A549 (cell line): ENCODE data around the gene DCAF10. TPM values are rescaled to one million over a fixed set of nuclear protein-coding genes. Genes with fewer than 3 reads are reported as not detected.
A peak's percentile ranks its signal among the peaks of the same experiment; 100 is the strongest.

Experiments used
- ATAC-seq, 2 experiments: fragments of 200-7000 bp in 1 of 2; fragments of >200 bp in 1 of 2; cut with Nextera tagmentation in 1 of 2; cut with Tn5 transposase in 1 of 2; 3 replicates each; pipeline versions ENCODE4 v1.8.0 to v1.9.1; 2018 to 2020; ENCODE audit warnings: mild to moderate bottlenecking in 1 of 2, moderate library complexity in 1 of 2
- CTCF ChIA-PET: fragments of 300-600 bp; sonication (Branson Sonifier 250); formaldehyde crosslinking; extraction: SDS; loops from one replicate; lab custom pipeline; 2021; ENCODE audit warnings: antibody characterized with exemption, inconsistent platforms; lab: Yijun Ruan, JAX
- POLR2A ChIA-PET: fragments of 350-600 bp; formaldehyde crosslinking; extraction: SDS; loops from one replicate; lab custom pipeline; 2021; ENCODE audit warnings: antibody characterized with exemption, inconsistent platforms; lab: Yijun Ruan, JAX
- DNase-seq, 2 experiments: peaks; one replicate each; pipeline versions ENCODE4 v3.0.0 to v3.0.0-alpha.2; 2011 to 2016; ENCODE audit warnings: low read depth in 1 of 2, low spot score in 1 of 2
- FAIRE-seq: peaks from 2 replicates; lab custom pipeline; 2011; peaks lifted over from hg19 to GRCh38; lab: Jason Lieb, UNC
- H3K27ac ChIP-seq, 2 experiments: fragments of >200 bp; sonication (Bioruptor Twin); formaldehyde crosslinking; 3 replicates each; pipeline ENCODE4 v1.5.1; 2016 to 2017
- H3K4me1 ChIP-seq: fragments of >200 bp; sonication (Bioruptor Twin); formaldehyde crosslinking; 3 replicates; pipeline ENCODE4 v1.6.1; 2016
- H3K4me2 ChIP-seq: fragments of >200 bp; sonication (Bioruptor Twin); formaldehyde crosslinking; 3 replicates; pipeline ENCODE4 v1.6.1; 2016
- H3K4me3 ChIP-seq: fragments of >200 bp; sonication (Bioruptor Twin); formaldehyde crosslinking; 3 replicates; pipeline ENCODE4 v1.5.1; 2016
- H3K9me3 ChIP-seq: fragments of >200 bp; sonication (Bioruptor Twin); formaldehyde crosslinking; 3 replicates; pipeline ENCODE4 v1.6.1; 2016
- CBX2 ChIP-seq: fragments of 200-600 bp; sonication (generic); IDR thresholded peaks from 2 replicates; pipeline ENCODE4 v1.6.1; 2016; ENCODE audit warnings: low read depth, mild to moderate bottlenecking, borderline replicate concordance
- CBX8 ChIP-seq: fragments of 200-600 bp; sonication (generic); IDR thresholded peaks from 2 replicates; pipeline ENCODE4 v1.6.1; 2016
- CEBPB ChIP-seq, 2 experiments: fragments of >200 bp in 1 of 2; sonication (Bioruptor Twin) in 1 of 2; formaldehyde crosslinking in 1 of 2; IDR thresholded peaks; 2 replicates each; pipeline ENCODE4 v1.6.1; 2012 to 2016
- CHD2 ChIP-seq: fragments of 150-350 bp; IDR thresholded peaks from 2 replicates; pipeline ENCODE4 v1.6.1; 2014; ENCODE audit warnings: low read length; ENCODE audit not compliant: partially characterized antibody
- CHD4 ChIP-seq: fragments of 200-600 bp; sonication (generic); IDR thresholded peaks from 2 replicates; pipeline ENCODE4 v1.6.1; 2016; ENCODE audit warnings: antibody characterized with exemption, mild to moderate bottlenecking, borderline replicate concordance
- EHF ChIP-seq: fragments of 250-450 bp; sonication (Bioruptor Pico); IDR thresholded peaks from 2 replicates; pipeline ENCODE4 v1.5.0; 2020; ENCODE audit warnings: mild to moderate bottlenecking
- HDAC2 ChIP-seq: fragments of 200-600 bp; sonication (generic); IDR thresholded peaks from 2 replicates; pipeline ENCODE4 v1.6.1; 2016
- HOXA7 ChIP-seq: fragments of 250-450 bp; sonication (Bioruptor Pico); IDR thresholded peaks from 2 replicates; pipeline ENCODE4 v1.5.0; 2020; ENCODE audit warnings: mild to moderate bottlenecking, moderate library complexity
- JUN ChIP-seq, 2 experiments: fragments of >200 bp; sonication (Bioruptor Twin); formaldehyde crosslinking; IDR thresholded peaks; 2 replicates in 1 of 2; 3 replicates in 1 of 2; pipeline ENCODE4 v1.6.1; 2016 to 2017
- MAX ChIP-seq: IDR thresholded peaks from 2 replicates; pipeline ENCODE4 v1.6.1; 2012
- MYC ChIP-seq: IDR thresholded peaks from 2 replicates; pipeline ENCODE4 v1.6.1; 2012; ENCODE audit warnings: mild to moderate bottlenecking, inconsistent platforms, low read length, improper control_type of control experiment, borderline replicate concordance
- NPAS2 ChIP-seq: fragments of 250-450 bp; sonication (Bioruptor Pico); IDR thresholded peaks from 2 replicates; pipeline ENCODE4 v1.8.0; 2022; ENCODE audit warnings: mild to moderate bottlenecking, moderate library complexity, borderline replicate concordance
- PHF8 ChIP-seq: fragments of 200-600 bp; sonication (generic); IDR thresholded peaks from 2 replicates; pipeline ENCODE4 v1.6.1; 2016; ENCODE audit warnings: low read depth, mild to moderate bottlenecking, antibody characterized with exemption, moderate library complexity, borderline replicate concordance
- POLR2A ChIP-seq: IDR thresholded peaks from 2 replicates; pipeline ENCODE4 v1.6.1; 2012; ENCODE audit warnings: mild to moderate bottlenecking, low read length
- SMC3 ChIP-seq: fragments of >200 bp; sonication (Bioruptor Twin); formaldehyde crosslinking; IDR thresholded peaks from 3 replicates; pipeline ENCODE4 v1.6.1; 2018; ENCODE audit warnings: inconsistent platforms
- TFCP2L1 ChIP-seq: fragments of 250-450 bp; sonication (Bioruptor Pico); IDR thresholded peaks from 2 replicates; pipeline ENCODE4 v1.5.0; 2021; ENCODE audit warnings: mild to moderate bottlenecking
- TP53 ChIP-seq: fragments of 250-450 bp; sonication (Bioruptor Pico); IDR thresholded peaks from 2 replicates; pipeline ENCODE4 v1.5.0; 2021; ENCODE audit warnings: mild to moderate bottlenecking, moderate library complexity
- ZNF302 ChIP-seq: fragments of 250-450 bp; sonication (Bioruptor Pico); IDR thresholded peaks from 2 replicates; pipeline ENCODE4 v1.9.0; 2021; ENCODE audit warnings: inconsistent platforms, mild to moderate bottlenecking, moderate library complexity
- WGBS: methylation state at CpG from one replicate; pipeline ENCODE4 v1.1.6; 2017; ENCODE audit errors: missing lambda C conversion rate; 5-methylcytosine and 5-hydroxymethylcytosine counted together
- polyA plus RNA-seq, 4 experiments: library from polyadenylated mRNA; depleted of rRNA in 3 of 4; stranded (reverse); fragments of >200 nt; fragmentation: RNase III in 1 of 4; extraction: RNeasy Plus Mini Kit Qiagen cat#74134 plus additional on column Dnase treatment in 1 of 4; gene quantifications; 2 replicates in 3 of 4; 3 replicates in 1 of 4; pipeline ENCODE4 v1.2.3, GENCODE V29; 2011 to 2017
- TF ChIP-seq, protein P1 (sequence below): fragments of >200 bp; sonication (Bioruptor Twin); formaldehyde crosslinking; IDR thresholded peaks from 3 replicates; pipeline ENCODE4 v1.6.1; 2016
- TF ChIP-seq, protein P2 (sequence below): fragments of 200-600 bp; sonication (generic); IDR thresholded peaks from 2 replicates; pipeline ENCODE4 v1.6.1; 2016; ENCODE audit warnings: antibody characterized with exemption, mild to moderate bottlenecking, moderate library complexity

DCAF10 gene
- polyA plus RNA-seq, 2 of the 4 experiments (the other 2 are of a cell fraction) = 11.5 to 25.8 TPM

GRCh38 chr9:37753489-37754190 is 47.0 kb upstream of the DCAF10 start, which contains the start of gene TRMT10B:
Gene TRMT10B, plus strand, starts transcription at chr9:37753805. Its CDS starts 8,127 bp downstream, at chr9:37761932.
- ChIA-PET POLR2A (interaction anchor here (0.6 kb wide), 1 partner anchor 10 kb away, joined by 4 read pairs; no protein-coding TSS in a partner anchor), CTCF (no interaction called here)
- DNase-seq = peak; percentile 76 to 94
- no peak for FAIRE-seq
- TF ChIP-seq CEBPB (IDR thresholded peaks at IDR 0.05) (peak; percentile 77 to 90; a peak in 3 of 4 replicates), POLR2A (peak; percentile 73), TFCP2L1 (CRISPR knock-in tag) (no peak), MAX (peak; percentile 19; the same call in 1 of the 2 replicates), JUN (IDR thresholded peaks at IDR 0.05) (peak in 1 of 2 experiments; percentile 68; a peak in 3 of 5 replicates), MYC (no peak), PHF8 (peak; percentile 85)
- TF ChIP-seq, protein P1, sequence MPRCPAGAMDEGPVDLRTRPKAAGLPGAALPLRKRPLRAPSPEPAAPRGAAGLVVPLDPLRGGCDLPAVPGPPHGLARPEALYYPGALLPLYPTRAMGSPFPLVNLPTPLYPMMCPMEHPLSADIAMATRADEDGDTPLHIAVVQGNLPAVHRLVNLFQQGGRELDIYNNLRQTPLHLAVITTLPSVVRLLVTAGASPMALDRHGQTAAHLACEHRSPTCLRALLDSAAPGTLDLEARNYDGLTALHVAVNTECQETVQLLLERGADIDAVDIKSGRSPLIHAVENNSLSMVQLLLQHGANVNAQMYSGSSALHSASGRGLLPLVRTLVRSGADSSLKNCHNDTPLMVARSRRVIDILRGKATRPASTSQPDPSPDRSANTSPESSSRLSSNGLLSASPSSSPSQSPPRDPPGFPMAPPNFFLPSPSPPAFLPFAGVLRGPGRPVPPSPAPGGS = 0 out of 3 replicates have a peak, but pooled peaks have one; percentile 58
- peak within 1 kb of the TSS; percentile 79 for H3K4me2 ChIP-seq
- H3K27ac ChIP-seq = peak within 1 kb of the TSS; percentile 84 to 92
- WGBS = 5% methylated on average over 27 of the region's 40 CpGs
- H3K9me3 ChIP-seq = no peaks in the 10 kb centered on the region
- peak; percentile 95 to 98 for ATAC-seq
- peaks cover 8% of the 10 kb centered on the region; the same call in 1 of the 3 replicates for H3K4me1 ChIP-seq
- peak within 1 kb of the TSS; percentile 85 for H3K4me3 ChIP-seq

DNA sequence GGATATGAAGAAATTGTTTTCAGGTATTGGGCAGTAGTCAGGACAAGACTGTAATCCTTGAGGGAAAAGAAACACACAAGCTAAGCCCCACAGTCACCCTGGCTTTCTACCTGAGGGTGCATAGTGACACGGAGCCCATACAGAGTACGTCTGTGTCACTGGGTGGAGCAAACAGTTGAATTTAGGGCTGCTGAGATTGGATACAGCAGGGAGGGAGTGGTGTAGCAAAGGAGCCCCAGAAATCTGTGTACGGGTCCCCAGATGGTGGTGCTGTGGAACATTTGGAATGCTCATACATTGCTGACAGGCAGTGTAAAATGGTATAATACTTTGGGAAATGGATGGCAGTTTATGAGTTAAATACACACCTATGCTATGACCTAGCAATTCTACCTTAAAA is 41.9 kb upstream of the DCAF10 start:
- H3K27ac ChIP-seq = no peak overlapping the region
- ATAC-seq = no peak
- 91% methylated on average over 3 of the region's 3 CpGs for WGBS
- no peak for FAIRE-seq
- TF ChIP-seq TP53 (CRISPR knock-in tag) = no peak
- TF ChIP-seq CHD4 = no peak
- TF ChIP-seq, protein P1 = no peak
- TF ChIP-seq HOXA7 (CRISPR knock-in tag) = no peak
- no peak for TF ChIP-seq EHF (CRISPR knock-in tag)
- TF ChIP-seq, protein P2, sequence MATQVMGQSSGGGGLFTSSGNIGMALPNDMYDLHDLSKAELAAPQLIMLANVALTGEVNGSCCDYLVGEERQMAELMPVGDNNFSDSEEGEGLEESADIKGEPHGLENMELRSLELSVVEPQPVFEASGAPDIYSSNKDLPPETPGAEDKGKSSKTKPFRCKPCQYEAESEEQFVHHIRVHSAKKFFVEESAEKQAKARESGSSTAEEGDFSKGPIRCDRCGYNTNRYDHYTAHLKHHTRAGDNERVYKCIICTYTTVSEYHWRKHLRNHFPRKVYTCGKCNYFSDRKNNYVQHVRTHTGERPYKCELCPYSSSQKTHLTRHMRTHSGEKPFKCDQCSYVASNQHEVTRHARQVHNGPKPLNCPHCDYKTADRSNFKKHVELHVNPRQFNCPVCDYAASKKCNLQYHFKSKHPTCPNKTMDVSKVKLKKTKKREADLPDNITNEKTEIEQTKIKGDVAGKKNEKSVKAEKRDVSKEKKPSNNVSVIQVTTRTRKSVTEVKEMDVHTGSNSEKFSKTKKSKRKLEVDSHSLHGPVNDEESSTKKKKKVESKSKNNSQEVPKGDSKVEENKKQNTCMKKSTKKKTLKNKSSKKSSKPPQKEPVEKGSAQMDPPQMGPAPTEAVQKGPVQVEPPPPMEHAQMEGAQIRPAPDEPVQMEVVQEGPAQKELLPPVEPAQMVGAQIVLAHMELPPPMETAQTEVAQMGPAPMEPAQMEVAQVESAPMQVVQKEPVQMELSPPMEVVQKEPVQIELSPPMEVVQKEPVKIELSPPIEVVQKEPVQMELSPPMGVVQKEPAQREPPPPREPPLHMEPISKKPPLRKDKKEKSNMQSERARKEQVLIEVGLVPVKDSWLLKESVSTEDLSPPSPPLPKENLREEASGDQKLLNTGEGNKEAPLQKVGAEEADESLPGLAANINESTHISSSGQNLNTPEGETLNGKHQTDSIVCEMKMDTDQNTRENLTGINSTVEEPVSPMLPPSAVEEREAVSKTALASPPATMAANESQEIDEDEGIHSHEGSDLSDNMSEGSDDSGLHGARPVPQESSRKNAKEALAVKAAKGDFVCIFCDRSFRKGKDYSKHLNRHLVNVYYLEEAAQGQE = no peak
- POLR2A ChIA-PET = no interaction called here
- CTCF ChIA-PET = interaction anchor here (1.0 kb wide), 1 partner anchor 13 kb away, joined by 3 read pairs; no protein-coding TSS in a partner anchor
- no peak for DNase-seq
- no peaks in the 10 kb centered on the region for H3K9me3 ChIP-seq
- H3K4me3 ChIP-seq = no peak overlapping the region
- no peak overlapping the region for H3K4me2 ChIP-seq
- H3K4me1 ChIP-seq = peaks cover 26% of the 10 kb centered on the region

GRCh38 chr9:37760416-37761161 is 40.0 kb upstream of the DCAF10 start:
- no peak for FAIRE-seq
- ChIA-PET POLR2A (no interaction called here), CTCF (no interaction called here)
- H3K4me2 ChIP-seq = peak overlapping the region; percentile 10; the same call in 2 of the 3 replicates
- ATAC-seq = 0 out of 6 replicates have a peak, but pooled peaks of 1 of the 2 experiments have one; percentile 39
- no peak overlapping the region for H3K27ac ChIP-seq
- no peaks in the 10 kb centered on the region for H3K9me3 ChIP-seq
- DNase-seq = no peak
- H3K4me1 ChIP-seq = peaks cover 18% of the 10 kb centered on the region
- H3K4me3 ChIP-seq = no peak overlapping the region
- WGBS = 72% methylated on average over 7 of the region's 7 CpGs
- no peak for TF ChIP-seq HOXA7 (CRISPR knock-in tag)
- TF ChIP-seq CHD2 = no peak
- no peak for TF ChIP-seq HDAC2
- TF ChIP-seq, protein P2 = no peak
- no peak for TF ChIP-seq CBX2
- TF ChIP-seq CBX8 = no peak
- no peak for TF ChIP-seq ZNF302 (CRISPR knock-in tag)
- no peak for TF ChIP-seq SMC3
- no peak for TF ChIP-seq NPAS2
- TF ChIP-seq MAX = no peak
